ENCODE data around the gene ARL3.

Gene ARL3

DNA sequence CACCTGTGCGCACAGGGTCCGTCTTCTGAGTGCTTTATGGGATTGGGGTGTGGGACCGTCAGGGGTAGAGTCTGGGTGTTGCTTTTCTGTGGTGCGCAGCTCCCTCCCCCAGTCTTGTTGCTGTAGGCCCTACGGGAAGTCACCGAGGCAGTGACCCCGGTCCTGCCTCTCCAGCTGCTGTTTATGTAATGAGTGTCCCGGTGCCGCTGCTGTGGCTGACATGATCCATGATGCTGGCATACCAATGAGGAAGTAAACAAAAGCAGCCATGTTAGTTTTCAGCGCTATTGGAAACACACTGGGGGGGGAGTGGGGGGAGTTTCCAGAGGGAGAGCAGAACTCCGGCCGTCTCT lies 68.8 kb downstream of the ARL3 start:
- ATAC-seq (ENCODE audit: insufficient read depth, low read depth) (peak; percentile 2), DNase-seq (peak; percentile 57)
- H3K4me1 ChIP-seq (ENCODE audit: insufficient read depth, low read length) = peaks cover 54% of the 10 kb centered on the region
- H3K4me2 ChIP-seq (ENCODE audit: insufficient read depth, low read length) = peak overlapping the region; percentile 73
- H3K9me3 ChIP-seq (ENCODE audit: insufficient read depth, low read length, severe bottlenecking) = no peaks in the 10 kb centered on the region
- H4K20me1 ChIP-seq (ENCODE audit: insufficient read depth, low read length) = peaks cover 54% of the 10 kb centered on the region
- H3K27ac ChIP-seq (ENCODE audit: low read length) = peak overlapping the region; percentile 95
- H3K79me2 ChIP-seq (ENCODE audit: insufficient read depth, low read length) = peaks cover 78% of the 10 kb centered on the region
- peak overlapping the region; percentile 97 for H3K9ac ChIP-seq (ENCODE audit: low read depth, low read length)
- TF ChIP-seq EZH2 (IDR thresholded peaks at IDR 0.05; ENCODE audit: borderline replicate concordance, low read depth, low read length, severe bottlenecking) (no peak), CTCF (IDR thresholded peaks at IDR 0.05; ENCODE audit: borderline replicate concordance, extremely low read depth, low read length, poor library complexity, severe bottlenecking) (no peak)
- H3K4me3 ChIP-seq (ENCODE audit: low read depth in 1 of 2, low read length in 2 of 2) = peak overlapping the region; percentile 58 to 75; a peak in 3 of 4 replicates
- peaks cover 43% of the 10 kb centered on the region for H3K36me3 ChIP-seq (ENCODE audit: insufficient read depth, low read length)
- H2AFZ ChIP-seq (ENCODE audit: low read depth, low read length) = peak overlapping the region; percentile 65
- H3K27me3 ChIP-seq (ENCODE audit: insufficient read depth, low read length, poor library complexity) = no peaks in the 10 kb centered on the region

- H3K9me3 ChIP-seq (ENCODE audit: insufficient read depth, low read length, severe bottlenecking) = no peaks in the 10 kb centered on the region
- H3K4me1 ChIP-seq (ENCODE audit: insufficient read depth, low read length) = peaks cover 54% of the 10 kb centered on the region
- ATAC-seq (ENCODE audit: insufficient read depth, low read depth) (peak; percentile 46), DNase-seq (peak; percentile 83)
- H2AFZ ChIP-seq (ENCODE audit: low read depth, low read length) = peak overlapping the region; percentile 65
- H3K79me2 ChIP-seq (ENCODE audit: insufficient read depth, low read length) = peaks cover 73% of the 10 kb centered on the region
- H3K9ac ChIP-seq (ENCODE audit: low read depth, low read length) = peak overlapping the region; percentile 97
- peaks cover 49% of the 10 kb centered on the region for H4K20me1 ChIP-seq (ENCODE audit: insufficient read depth, low read length)
- H3K4me2 ChIP-seq (ENCODE audit: insufficient read depth, low read length) = peak overlapping the region; percentile 73
- no peaks in the 10 kb centered on the region for H3K27me3 ChIP-seq (ENCODE audit: insufficient read depth, low read length, poor library complexity)
- TF ChIP-seq EZH2 (IDR thresholded peaks at IDR 0.05; ENCODE audit: borderline replicate concordance, low read depth, low read length, severe bottlenecking) (no peak), CTCF (IDR thresholded peaks at IDR 0.05; ENCODE audit: borderline replicate concordance, extremely low read depth, low read length, poor library complexity, severe bottlenecking) (peak; percentile 80)
- H3K36me3 ChIP-seq (ENCODE audit: insufficient read depth, low read length) = peaks cover 38% of the 10 kb centered on the region
- H3K27ac ChIP-seq (ENCODE audit: low read length) = peak overlapping the region; percentile 95
- H3K4me3 ChIP-seq (ENCODE audit: low read depth in 1 of 2, low read length in 2 of 2) = peak overlapping the region; percentile 58 to 75
Observed at GRCh38 chr10:102644646-102645387, 69.4 kb downstream of the ARL3 start.

- peaks cover 32% of the 10 kb centered on the region for H3K36me3 ChIP-seq (ENCODE audit: insufficient read depth, low read length)
- peak within 1 kb of the TSS; percentile 73 for H3K4me2 ChIP-seq (ENCODE audit: insufficient read depth, low read length)
- H3K4me1 ChIP-seq (ENCODE audit: insufficient read depth, low read length) = peaks cover 49% of the 10 kb centered on the region
- no peaks in the 10 kb centered on the region for H3K9me3 ChIP-seq (ENCODE audit: insufficient read depth, low read length, severe bottlenecking)
- peaks cover 66% of the 10 kb centered on the region for H3K79me2 ChIP-seq (ENCODE audit: insufficient read depth, low read length)
- H3K27me3 ChIP-seq (ENCODE audit: insufficient read depth, low read length, poor library complexity) = no peaks in the 10 kb centered on the region
- peak within 1 kb of the TSS; percentile 75 to 97 for H3K4me3 ChIP-seq (ENCODE audit: low read depth in 1 of 2, low read length in 2 of 2)
- peak within 1 kb of the TSS; percentile 78 for H2AFZ ChIP-seq (ENCODE audit: low read depth, low read length)
- ATAC-seq (ENCODE audit: insufficient read depth, low read depth) (peak; percentile 17; the same call in 2 of the 3 replicates), DNase-seq (peak; percentile 66)
- H4K20me1 ChIP-seq (ENCODE audit: insufficient read depth, low read length) = peaks cover 42% of the 10 kb centered on the region
- peak within 1 kb of the TSS; percentile 97 for H3K9ac ChIP-seq (ENCODE audit: low read depth, low read length)
- TF ChIP-seq EZH2 (IDR thresholded peaks at IDR 0.05; ENCODE audit: borderline replicate concordance, low read depth, low read length, severe bottlenecking) (no peak), CTCF (IDR thresholded peaks at IDR 0.05; ENCODE audit: borderline replicate concordance, extremely low read depth, low read length, poor library complexity, severe bottlenecking) (no peak)
- peak within 1 kb of the TSS; percentile 95 for H3K27ac ChIP-seq (ENCODE audit: low read length)
Observed at GRCh38 chr10:102644066-102644645, 70.0 kb downstream of the ARL3 start, which contains the start of gene TRIM8. TRIM8 (plus strand) TSS chr10:102644479; CDS start chr10:102644618, 139 bp downstream.

All from DND-41 (cell line).